Muscle layer of duodenum (tissue), 2 donors: ENCODE results near the gene MUC20.
"Not testable (repeated sequence)": the region's sequence is repeated elsewhere in the genome, so short reads cannot be mapped to it uniquely, and the experiment has no call there.

Source experiments
- H3K27ac ChIP-seq: one replicate; pipeline ENCODE4 v1.7.0; 2013; ENCODE audit warnings: mild to moderate bottlenecking, low read length
- H3K27me3 ChIP-seq: one replicate; pipeline ENCODE4 v1.7.0; 2013; ENCODE audit warnings: low read depth, mild to moderate bottlenecking, control low read depth, low read length
- H3K36me3 ChIP-seq, 2 donors: one replicate each; pipeline ENCODE4 v1.7.0; 2013; ENCODE audit warnings: low read length in 2 of 2, control low read depth in 1 of 2, mild to moderate bottlenecking in 1 of 2; ENCODE audit not compliant: insufficient read depth in 2 of 2, control insufficient read depth in 1 of 2
- H3K4me1 ChIP-seq, 2 donors: one replicate each; pipeline ENCODE4 v1.7.0; 2013; ENCODE audit warnings: low read length in 2 of 2, mild to moderate bottlenecking in 2 of 2, control low read depth in 1 of 2, moderate library complexity in 1 of 2; ENCODE audit not compliant: insufficient read depth in 2 of 2, control insufficient read depth in 1 of 2
- H3K4me3 ChIP-seq, 2 donors: one replicate each; pipeline ENCODE4 v1.7.0; 2013; ENCODE audit warnings: low read length in 2 of 2, low read depth in 1 of 2, mild to moderate bottlenecking in 1 of 2
- H3K9me3 ChIP-seq, 2 donors: one replicate each; pipeline ENCODE4 v1.7.0; 2013; ENCODE audit warnings: low read length in 2 of 2, control low read depth in 1 of 2, mild to moderate bottlenecking in 1 of 2; ENCODE audit not compliant: control insufficient read depth in 1 of 2
- donor health status: healthy.

Gene MUC20

DNA sequence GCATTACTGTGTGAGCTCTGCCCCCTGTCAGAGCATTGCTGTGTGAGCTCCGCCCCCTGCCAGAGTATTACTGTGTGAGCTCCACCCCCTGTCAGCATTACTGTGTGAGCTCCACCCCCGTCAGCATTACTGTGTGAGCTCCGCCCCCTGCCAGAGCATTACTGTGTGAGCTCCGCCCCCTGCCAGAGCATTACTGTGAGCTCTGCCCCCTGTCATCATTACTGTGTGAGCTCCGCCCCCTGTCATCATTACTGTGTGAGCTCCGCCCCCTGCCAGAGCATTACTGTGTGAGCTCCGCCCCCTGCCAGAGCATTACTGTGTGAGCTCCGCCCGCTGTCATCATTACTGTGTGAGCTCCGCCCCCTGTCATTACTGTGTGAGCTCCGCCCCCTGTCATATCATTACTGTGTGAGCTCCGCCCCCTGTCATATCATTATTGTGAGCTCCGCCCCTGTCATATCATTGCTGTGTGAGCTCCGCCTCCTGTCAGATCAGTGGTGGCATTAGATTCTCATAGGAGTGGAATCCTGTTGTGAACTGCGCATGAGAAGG lies 33.5 kb upstream of the MUC20 start:
- not testable (repeated sequence) for H3K27ac ChIP-seq, H3K27me3 ChIP-seq, H3K9me3 ChIP-seq, H3K4me3 ChIP-seq
- H3K4me1 ChIP-seq = peaks cover 0 to 13% of the 10 kb centered on the region in 2 donors
- peaks cover 10 to 15% of the 10 kb centered on the region in 2 donors for H3K36me3 ChIP-seq

DNA sequence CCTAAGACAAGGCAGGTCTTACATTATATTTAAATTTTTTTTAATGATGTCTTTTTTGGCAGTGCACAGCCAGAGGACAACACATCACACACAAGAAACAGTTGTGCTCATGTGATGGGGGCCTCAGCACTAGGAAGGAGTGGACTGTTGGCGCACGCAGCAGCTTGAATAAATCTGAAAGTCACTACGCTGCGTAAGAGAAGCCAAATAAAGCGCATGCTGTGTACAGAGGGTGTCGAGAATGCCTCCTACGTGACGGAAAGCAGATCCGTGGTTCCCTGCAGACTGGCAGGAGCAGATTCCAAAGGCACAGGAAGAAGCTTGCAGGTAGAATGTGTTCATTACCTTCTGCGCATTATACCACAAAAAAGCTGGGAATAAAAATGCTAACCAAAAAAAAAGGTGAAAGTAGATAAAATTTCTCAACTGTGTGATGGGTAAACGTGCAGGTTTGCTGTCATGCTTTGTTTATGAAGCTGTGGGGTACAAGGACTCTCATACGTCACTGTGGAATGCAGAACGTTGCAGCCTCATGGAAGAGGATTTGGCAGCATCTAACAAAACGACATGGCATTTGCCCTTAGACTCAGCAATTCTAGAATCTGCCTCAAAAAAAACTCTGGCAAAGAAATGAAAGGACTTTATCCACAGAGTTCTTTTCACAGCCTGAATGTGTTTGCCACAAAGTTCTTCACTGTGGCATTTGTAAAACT lies 32.2 kb upstream of the MUC20 start:
- not testable (repeated sequence) for H3K4me3 ChIP-seq, H3K27me3 ChIP-seq, H3K27ac ChIP-seq, H3K9me3 ChIP-seq
- Histone ChIP-seq H3K4me1 (peaks cover 0 to 13% of the 10 kb centered on the region in 2 donors), H3K36me3 (peaks cover 17 to 22% of the 10 kb centered on the region in 2 donors)

DNA sequence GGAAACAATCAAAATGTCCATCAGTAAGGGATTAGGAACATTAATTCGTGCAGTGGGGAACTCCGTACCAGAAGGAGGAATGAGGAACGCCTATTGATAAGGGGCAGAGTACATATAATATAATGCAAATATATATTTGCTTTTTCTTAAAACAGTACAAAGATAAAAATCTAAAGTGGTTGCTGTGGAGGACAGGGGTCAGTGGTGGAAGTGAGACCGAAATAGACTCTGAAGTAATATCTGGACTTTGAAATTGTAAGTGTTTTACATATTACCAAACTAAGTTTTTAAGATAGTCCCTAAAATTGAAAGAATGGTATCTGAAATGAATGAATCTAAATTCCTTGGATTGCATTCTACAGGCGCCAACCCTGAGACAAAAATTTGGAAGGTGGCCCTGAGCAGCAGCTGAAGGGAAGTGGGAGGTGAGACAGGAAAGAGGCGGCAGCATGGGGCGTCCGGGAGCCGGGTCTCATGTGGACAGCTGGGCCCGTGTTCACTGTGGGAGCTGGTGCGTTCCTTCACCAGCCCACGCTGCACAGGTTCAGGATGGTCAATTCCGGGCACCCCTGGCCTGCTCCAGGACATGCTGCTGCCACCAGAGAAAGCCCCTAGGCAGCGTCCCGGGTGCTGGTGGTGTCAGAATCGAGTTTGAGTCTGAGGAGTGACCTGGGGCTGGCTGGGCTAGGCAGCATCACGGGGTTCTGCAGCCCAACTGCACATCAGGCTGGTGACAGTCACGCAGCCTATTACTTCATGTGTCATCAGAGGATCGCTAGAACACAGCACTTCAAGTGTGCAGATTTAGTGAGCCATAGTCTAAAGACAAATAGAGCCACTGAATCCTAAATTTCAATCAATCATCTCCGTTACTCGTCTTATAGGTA lies 31.4 kb upstream of the MUC20 start:
- Histone ChIP-seq H3K36me3 (peaks cover 18 to 21% of the 10 kb centered on the region in 2 donors), H3K4me1 (peaks cover 0 to 13% of the 10 kb centered on the region in 2 donors)
- H3K27ac ChIP-seq, H3K27me3 ChIP-seq, H3K4me3 ChIP-seq, H3K9me3 ChIP-seq: not testable (repeated sequence)

DNA sequence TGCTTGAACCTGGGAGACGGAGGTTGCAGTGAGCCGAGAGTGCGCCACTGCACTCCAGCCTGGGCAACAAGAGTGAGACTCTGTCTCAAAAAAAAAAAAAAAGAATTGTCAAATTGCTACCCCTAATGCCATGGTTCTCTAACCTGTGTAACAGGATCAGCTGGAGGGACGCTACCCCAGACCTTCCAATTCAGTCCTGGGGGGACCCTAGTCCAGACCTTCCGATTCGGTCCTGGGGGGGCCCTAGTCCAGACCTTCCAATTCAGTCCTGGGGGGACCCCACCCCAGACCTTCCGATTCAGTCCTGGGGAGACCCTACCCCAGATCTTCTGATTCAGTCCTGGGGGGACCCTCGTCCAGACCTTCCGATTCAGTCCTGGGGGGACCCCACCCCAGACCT lies 29.8 kb upstream of the MUC20 start:
- Histone ChIP-seq H3K27ac (no peak overlapping the region), H3K4me3 (no peak overlapping the region), H3K27me3 (no peaks in the 10 kb centered on the region), H3K4me1 (peaks cover 0 to 13% of the 10 kb centered on the region in 2 donors), H3K36me3 (peaks cover 23 to 24% of the 10 kb centered on the region in 2 donors), H3K9me3 (no peaks in the 10 kb centered on the region)

DNA sequence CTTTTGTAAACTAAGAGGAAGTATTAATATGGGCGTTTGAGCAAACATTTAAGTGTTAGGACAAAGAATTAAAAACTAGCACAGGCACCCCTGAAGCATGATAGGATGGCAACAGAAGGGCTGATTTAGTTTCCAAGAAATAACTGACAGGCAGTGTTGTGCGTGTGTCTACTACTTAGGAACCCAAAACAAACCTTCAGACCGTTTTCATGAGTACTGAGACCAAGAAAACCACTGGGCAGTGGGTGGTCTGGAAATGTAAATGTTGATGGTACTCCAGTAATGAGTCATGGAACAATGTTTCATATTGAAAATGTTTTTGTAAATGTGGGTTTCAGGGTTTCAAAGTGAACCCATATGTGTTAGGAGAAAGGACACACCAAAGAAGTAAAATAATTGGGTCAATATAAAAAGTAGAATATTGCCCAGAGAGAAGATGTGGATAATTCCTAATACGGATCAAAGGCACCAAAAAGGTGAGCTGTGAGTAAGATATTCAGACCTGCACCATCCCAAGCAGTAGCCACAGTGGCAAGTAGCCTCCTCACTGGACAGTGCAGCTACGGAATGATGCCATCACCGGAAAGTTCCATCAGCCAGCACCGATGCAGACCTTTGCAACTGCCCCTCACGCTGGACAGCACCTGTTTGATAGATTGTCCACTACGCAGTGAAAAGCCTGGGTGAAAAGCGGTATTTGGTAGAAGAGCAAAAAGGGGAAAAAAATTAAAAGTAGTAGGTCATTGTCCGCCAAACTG lies 29.0 kb upstream of the MUC20 start:
- peaks cover 24 to 31% of the 10 kb centered on the region in 2 donors for H3K36me3 ChIP-seq
- peaks cover 0 to 13% of the 10 kb centered on the region in 2 donors for H3K4me1 ChIP-seq
- not testable (repeated sequence) for H3K27ac ChIP-seq, H3K27me3 ChIP-seq, H3K4me3 ChIP-seq, H3K9me3 ChIP-seq

DNA sequence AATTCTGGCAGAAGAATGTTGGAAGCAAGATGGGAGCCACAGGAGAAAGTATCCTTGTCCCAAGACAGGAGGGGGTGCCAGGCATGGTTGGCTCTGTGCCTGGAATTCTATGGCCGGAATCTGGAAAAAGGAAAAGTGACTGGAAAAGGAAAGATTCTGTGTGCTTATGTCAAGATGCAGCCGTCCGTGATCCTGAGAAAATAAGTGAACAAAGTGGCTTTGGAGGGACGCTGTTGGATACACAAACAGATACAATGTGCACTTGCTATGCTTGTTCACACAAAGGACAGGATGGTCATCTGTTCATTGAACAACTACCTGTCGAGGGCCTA lies 28.5 kb upstream of the MUC20 start:
- no peak overlapping the region for H3K4me3 ChIP-seq
- no peak overlapping the region for H3K27ac ChIP-seq
- H3K4me1 ChIP-seq = peaks cover 0 to 13% of the 10 kb centered on the region in 2 donors
- H3K27me3 ChIP-seq = no peaks in the 10 kb centered on the region
- H3K36me3 ChIP-seq = peaks cover 24 to 34% of the 10 kb centered on the region in 2 donors
- no peaks in the 10 kb centered on the region for H3K9me3 ChIP-seq

DNA sequence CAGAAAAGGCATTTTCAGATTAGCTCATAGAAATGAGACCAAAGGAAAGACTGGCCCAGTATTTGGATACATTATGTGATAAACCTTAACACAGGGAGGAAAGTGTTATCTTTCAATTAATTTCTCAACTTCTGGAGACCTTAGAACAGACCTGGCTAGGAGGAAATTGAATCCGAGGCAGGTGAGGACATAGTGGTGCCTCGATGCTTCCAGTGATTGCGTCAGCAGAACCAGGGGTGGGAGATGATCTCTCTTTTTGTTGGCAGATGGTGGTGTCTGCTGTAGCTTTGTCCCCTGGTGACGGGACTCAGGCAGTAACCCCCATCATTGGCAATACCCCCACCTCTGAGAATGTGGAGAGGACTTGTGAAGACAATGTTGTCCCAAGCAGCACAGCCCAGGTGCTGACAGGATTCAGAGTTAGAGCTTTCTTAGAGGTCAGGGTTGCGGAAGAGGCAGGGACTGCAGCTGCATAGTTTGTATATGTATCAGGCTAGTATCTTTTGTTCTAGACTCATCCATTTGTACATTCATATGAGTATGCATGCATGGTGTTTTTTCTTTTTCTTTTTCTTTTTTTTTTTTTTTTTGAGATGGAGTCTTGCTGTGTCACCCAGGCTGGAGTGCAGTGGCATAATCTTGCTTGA lies 27.9 kb upstream of the MUC20 start:
- peaks cover 24 to 38% of the 10 kb centered on the region in 2 donors for H3K36me3 ChIP-seq
- H3K27ac ChIP-seq = no peak overlapping the region

DNA sequence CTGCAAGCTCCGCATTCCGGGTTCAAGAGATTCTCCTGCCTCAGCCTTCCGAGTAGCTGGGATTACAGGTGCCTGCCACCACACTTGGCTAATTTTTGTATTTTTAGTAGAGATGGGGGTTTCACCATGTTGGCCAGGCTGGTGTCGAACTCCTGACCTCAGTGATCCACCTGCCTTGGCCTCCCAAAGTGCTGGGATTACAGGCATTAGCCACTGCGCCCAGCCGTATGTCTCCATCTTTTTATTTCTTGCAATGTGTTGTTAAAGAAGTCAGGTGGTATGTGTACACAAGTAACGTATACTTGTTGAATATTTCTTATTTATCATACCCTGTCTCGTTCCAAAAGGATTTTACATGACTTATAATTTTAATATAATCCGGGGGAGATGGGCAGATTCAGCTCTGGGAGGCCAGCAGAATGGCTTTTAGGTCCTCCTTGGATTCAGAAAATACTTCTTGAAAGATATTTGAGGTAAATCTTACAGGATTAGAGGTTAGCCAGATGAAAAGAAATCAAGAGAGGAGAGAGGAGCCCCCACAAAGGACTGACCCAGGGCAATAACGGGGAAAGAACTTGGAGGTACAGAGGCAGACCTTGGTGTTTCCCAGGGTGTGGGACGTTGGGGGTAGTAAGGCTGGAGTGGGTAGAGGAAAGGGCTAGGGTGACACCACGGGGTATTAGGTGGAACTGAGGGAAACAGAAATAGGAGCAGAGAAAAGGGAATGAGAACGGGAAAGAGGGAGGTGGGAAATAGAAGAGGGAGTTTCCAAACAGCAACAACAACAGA lies 27.2 kb upstream of the MUC20 start:
- Histone ChIP-seq H3K27ac (no peak overlapping the region), H3K36me3 (peaks cover 24 to 38% of the 10 kb centered on the region in 2 donors), H3K4me3 (no peak overlapping the region), H3K9me3 (no peaks in the 10 kb centered on the region), H3K4me1 (peaks cover 0 to 8% of the 10 kb centered on the region in 2 donors), H3K27me3 (no peaks in the 10 kb centered on the region)

More for the DNA sequence above, 27.9 kb upstream of the MUC20 start:
- Histone ChIP-seq H3K4me1 (peaks cover 0 to 10% of the 10 kb centered on the region in 2 donors), H3K27me3 (no peaks in the 10 kb centered on the region), H3K4me3 (no peak overlapping the region), H3K9me3 (no peaks in the 10 kb centered on the region)

DNA sequence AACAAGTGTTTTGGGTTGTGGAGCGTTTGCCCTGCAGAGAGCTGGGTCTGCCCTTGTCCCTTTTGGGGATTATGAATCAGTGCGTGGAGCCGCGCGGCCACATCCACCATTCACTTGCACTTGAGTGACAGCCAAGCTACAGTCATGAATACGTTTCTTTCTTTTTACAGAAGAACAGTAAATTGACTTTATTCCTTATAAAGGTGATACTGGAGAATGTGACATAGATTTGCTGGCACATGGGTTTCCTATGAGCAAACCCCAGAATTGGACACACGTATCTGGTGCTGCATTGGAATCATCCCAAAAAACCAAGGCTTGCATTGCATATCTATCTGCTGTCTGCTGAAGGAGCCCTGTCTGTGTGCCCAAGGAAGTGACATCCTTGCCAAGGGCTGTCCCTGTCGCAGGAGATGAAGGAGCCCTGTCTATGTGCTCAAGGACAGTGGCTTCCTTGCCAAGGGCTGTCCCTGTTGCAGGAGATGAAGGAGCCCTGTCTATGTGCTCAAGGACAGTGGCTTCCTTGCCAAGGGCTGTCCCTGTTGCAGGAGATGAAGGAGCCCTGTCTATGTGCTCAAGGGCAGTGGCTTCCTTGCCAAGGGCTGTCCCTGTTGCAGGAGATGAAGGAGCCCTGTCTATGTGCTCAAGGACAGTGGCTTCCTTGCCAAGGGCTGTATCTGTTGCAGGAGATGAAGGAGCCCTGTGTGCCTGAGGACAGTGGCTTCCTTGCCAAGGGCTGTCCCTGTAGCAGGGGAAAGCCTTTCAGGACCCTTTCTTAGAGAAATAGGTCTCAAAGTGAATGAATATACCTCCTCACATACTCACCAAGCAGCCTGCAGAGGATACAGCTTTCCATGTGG lies 26.3 kb upstream of the MUC20 start:
- H3K27ac ChIP-seq, H3K9me3 ChIP-seq, H3K4me3 ChIP-seq, H3K27me3 ChIP-seq, H3K4me1 ChIP-seq: not testable (repeated sequence)
- H3K36me3 ChIP-seq = peaks cover 24 to 38% of the 10 kb centered on the region in 2 donors
